Thyroid gland (tissue), 4 donors: ENCODE results near the gene MCOLN2. TPM values are rescaled to one million over a fixed set of nuclear protein-coding genes. Genes with fewer than 3 reads are reported as not detected.

ENCODE experiments used
- DNase-seq, 2 donors: peaks; one replicate each; pipeline ENCODE4 v3.0.0-alpha.2; 2019
- H3K27ac ChIP-seq, 3 donors: fragments of 200-600 bp; sonication (generic); 1 replicate in 2 of 3; 2 replicates in 1 of 3; pipeline ENCODE4 v1.5.1; 2016 to 2019; ENCODE audit warnings: mild to moderate bottlenecking in 1 of 3, moderate library complexity in 1 of 3
- H3K27me3 ChIP-seq: fragments of 200-600 bp; sonication (generic); one replicate; pipeline ENCODE4 v1.5.1; 2019
- H3K36me3 ChIP-seq, 2 donors: fragments of 200-600 bp; sonication (generic); one replicate each; pipeline ENCODE4 v1.5.1; 2016 to 2019
- H3K4me1 ChIP-seq, 2 donors: fragments of 200-600 bp; sonication (generic); one replicate each; pipeline ENCODE4 v1.5.1; 2017 to 2019
- H3K4me3 ChIP-seq, 3 donors: fragments of 200-600 bp; sonication (generic); replicated peaks in 1 of 3; 1 replicate in 2 of 3; 2 replicates in 1 of 3; pipeline ENCODE4 v1.5.1; 2016; ENCODE audit warnings: mild to moderate bottlenecking in 1 of 3
- H3K9me3 ChIP-seq: fragments of 200-600 bp; sonication (generic); one replicate; pipeline ENCODE4 v1.5.1; 2017
- CTCF ChIP-seq, 6 experiments: fragments of 200-600 bp in 3 of 6; fragments of 450-650 bp in 3 of 6; sonication (generic) in 3 of 6; IDR thresholded peaks; one replicate each; pipeline ENCODE4 v1.5.1; 2016 to 2019; ENCODE audit warnings: antibody characterized with exemption in 6 of 6, mild to moderate bottlenecking in 2 of 6, inconsistent platforms in 1 of 6, moderate library complexity in 1 of 6
- POLR2A ChIP-seq, 2 donors: fragments of 450-650 bp; IDR thresholded peaks; one replicate each; pipeline ENCODE4 v1.6.1; 2017; ENCODE audit warnings: antibody characterized with exemption in 2 of 2, mild to moderate bottlenecking in 2 of 2, moderate library complexity in 1 of 2
- WGBS, 2 donors: methylation state at CpG; one replicate each; pipeline ENCODE4 v1.1.5; 2017; 5-methylcytosine and 5-hydroxymethylcytosine counted together
- intact Hi-C: fragments of 100-400 bp; cut with DNase I; formaldehyde crosslinking; loops from one replicate; pipeline ENCODE4 v1.15.1; 2023
- total RNA-seq, 4 donors: library from RNA; depleted of rRNA; stranded (reverse); fragments of >200 nt; gene quantifications; one replicate each; pipeline ENCODE4 v1.2.3, GENCODE V29; 2016

Gene MCOLN2
- total RNA-seq, 4 donors from 2014 or later: 0.29 to 2.5 (median 1.4) TPM

GRCh38 chr1:84936116-84936810 is 60.6 kb downstream of the MCOLN2 start:
- peak; percentile 59 to 95 (median 91) for TF ChIP-seq CTCF (IDR thresholded peaks at IDR 0.05)
- no peak for TF ChIP-seq POLR2A (IDR thresholded peaks at IDR 0.05)
- Histone ChIP-seq H3K27me3 (no peaks in the 10 kb centered on the region), H3K4me1 (no peaks in the 10 kb centered on the region), H3K4me3 (no peak overlapping the region), H3K9me3 (no peaks in the 10 kb centered on the region), H3K36me3 (no peaks in the 10 kb centered on the region), H3K27ac (no peak overlapping the region)
- DNase-seq: peak; percentile 14 to 25
- intact Hi-C loops: loop anchor here (10.0 kb wide), 1 partner anchor 151 kb away; no protein-coding TSS in a partner anchor
- WGBS, 2 donors: 3% methylated on average over 5 of the region's 5 CpGs

- no peak overlapping the region for H3K27ac ChIP-seq
- H3K9me3 ChIP-seq: no peaks in the 10 kb centered on the region
- H3K4me3 ChIP-seq: no peak overlapping the region
- H3K4me1 ChIP-seq: peaks cover 3 to 5% of the 10 kb centered on the region in 2 donors
- H3K27me3 ChIP-seq: no peaks in the 10 kb centered on the region
- DNase-seq: no peak
- TF ChIP-seq CTCF (IDR thresholded peaks at IDR 0.05): no peak
- WGBS, 2 donors: 46 to 53% methylated on average over 7 of the region's 7 CpGs
- no peaks in the 10 kb centered on the region for H3K36me3 ChIP-seq
- intact Hi-C loops: loop anchor here (10.0 kb wide), 1 partner anchor 148 kb away; no protein-coding TSS in a partner anchor
These were observed 63.8 kb downstream of the MCOLN2 start for GRCh38 chr1:84933011-84933611.

GRCh38 chr1:84930831-84931230 is 66.1 kb downstream of the MCOLN2 start:
- no peaks in the 10 kb centered on the region for H3K27me3 ChIP-seq
- no peak overlapping the region for H3K4me3 ChIP-seq
- no peak overlapping the region for H3K27ac ChIP-seq
- intact Hi-C loops: loop anchor here (10.0 kb wide), 1 partner anchor 146 kb away; no protein-coding TSS in a partner anchor
- WGBS, 2 donors: 87 to 92% methylated on average over 2 of the region's 2 CpGs
- no peak for DNase-seq
- no peaks in the 10 kb centered on the region for H3K9me3 ChIP-seq
- H3K4me1 ChIP-seq: peaks cover 3 to 5% of the 10 kb centered on the region in 2 donors
- H3K36me3 ChIP-seq: no peaks in the 10 kb centered on the region
- TF ChIP-seq POLR2A (IDR thresholded peaks at IDR 0.05): no peak
- no peak for TF ChIP-seq CTCF (IDR thresholded peaks at IDR 0.05)

- Histone ChIP-seq H3K27me3 (no peaks in the 10 kb centered on the region), H3K4me1 (peaks cover 3 to 5% of the 10 kb centered on the region in 2 donors), H3K4me3 (no peak overlapping the region), H3K9me3 (no peaks in the 10 kb centered on the region), H3K36me3 (no peaks in the 10 kb centered on the region), H3K27ac (no peak overlapping the region)
- intact Hi-C loops: loop anchor here (10.0 kb wide), 1 partner anchor 146 kb away; no protein-coding TSS in a partner anchor
- TF ChIP-seq POLR2A (IDR thresholded peaks at IDR 0.05) (no peak), CTCF (IDR thresholded peaks at IDR 0.05) (no peak)
- DNase-seq: no peak
- 92% methylated on average over 4 of the region's 4 CpGs for WGBS, 2 donors
These were observed 66.6 kb downstream of the MCOLN2 start for GRCh38 chr1:84930329-84930728.

- DNase-seq: no peak
- H3K36me3 ChIP-seq: no peaks in the 10 kb centered on the region
- H3K27me3 ChIP-seq: no peaks in the 10 kb centered on the region
- H3K4me1 ChIP-seq: peaks cover 3 to 5% of the 10 kb centered on the region in 2 donors
- no peaks in the 10 kb centered on the region for H3K9me3 ChIP-seq
- H3K4me3 ChIP-seq: no peak overlapping the region
- intact Hi-C loops: no loop called here
- whole genome bisulfite sequencing, 2 donors: 69 to 81% methylated on average over 1 of the region's 1 CpG
- no peak overlapping the region for H3K27ac ChIP-seq
- TF ChIP-seq POLR2A (IDR thresholded peaks at IDR 0.05): no peak
These were observed 67.3 kb downstream of the MCOLN2 start for GRCh38 chr1:84929581-84929980.
